Loucy (cell line): ENCODE data around the gene MYBL2.

Source experiments
- H2AFZ ChIP-seq: fragments of 200-600 bp; sonication (generic); 2 replicates; pipeline ENCODE4 v1.6.0; 2016; ENCODE audit warnings: antibody characterized with exemption, mild to moderate bottlenecking, low read length, moderate library complexity
- H3F3A ChIP-seq: fragments of 200-600 bp; 2 replicates; pipeline ENCODE4 v1.6.0; 2016; ENCODE audit warnings: antibody characterized with exemption, low read depth, mild to moderate bottlenecking
- H3K27me3 ChIP-seq: fragments of 200-600 bp; sonication (generic); 2 replicates; pipeline ENCODE4 v1.6.1; 2014; ENCODE audit warnings: low read length, mild to moderate bottlenecking; ENCODE audit not compliant: insufficient read depth, poor library complexity, severe bottlenecking
- H3K36me3 ChIP-seq: fragments of 200-600 bp; sonication (generic); 2 replicates; pipeline ENCODE4 v1.6.1; 2016; ENCODE audit warnings: low read length; ENCODE audit not compliant: insufficient read depth
- H3K4me1 ChIP-seq: fragments of 200-600 bp; sonication (generic); 2 replicates; pipeline ENCODE4 v1.5.1; 2014; ENCODE audit warnings: low read length, mild to moderate bottlenecking; ENCODE audit not compliant: insufficient read depth, poor library complexity, severe bottlenecking
- H3K4me2 ChIP-seq: fragments of 200-600 bp; sonication (generic); 2 replicates; pipeline ENCODE4 v1.6.0; 2014; ENCODE audit warnings: antibody characterized with exemption, low read length, low read depth, mild to moderate bottlenecking; ENCODE audit not compliant: poor library complexity, severe bottlenecking
- H3K4me3 ChIP-seq: fragments of 200-600 bp; sonication (generic); 2 replicates; pipeline ENCODE4 v1.5.1; 2014; ENCODE audit warnings: low read length, mild to moderate bottlenecking, mixed read lengths; ENCODE audit not compliant: poor library complexity, severe bottlenecking
- H3K79me2 ChIP-seq: fragments of 200-600 bp; sonication (generic); 2 replicates; pipeline ENCODE4 v1.6.1; 2014; ENCODE audit warnings: low read length; ENCODE audit not compliant: insufficient read depth
- H3K9ac ChIP-seq: fragments of 200-600 bp; sonication (generic); 2 replicates; pipeline ENCODE4 v1.6.0; 2014; ENCODE audit warnings: mild to moderate bottlenecking, low read depth, low read length, moderate library complexity; ENCODE audit not compliant: poor library complexity, severe bottlenecking
- H3K9me2 ChIP-seq: fragments of 200-600 bp; sonication (generic); replicated peaks from 2 replicates; pipeline ENCODE4 v1.6.1; 2016; ENCODE audit warnings: low read depth, low read length, mixed read lengths
- H3K9me3 ChIP-seq: fragments of 200-600 bp; sonication (generic); 2 replicates; pipeline ENCODE4 v1.6.1; 2014; ENCODE audit warnings: mild to moderate bottlenecking, antibody characterized with exemption, low read length, low read depth; ENCODE audit not compliant: insufficient read depth
- H4K20me1 ChIP-seq: fragments of 200-600 bp; sonication (generic); 2 replicates; pipeline ENCODE4 v1.6.0; 2014; ENCODE audit warnings: antibody characterized with exemption, low read length, mild to moderate bottlenecking; ENCODE audit not compliant: insufficient read depth, poor library complexity, severe bottlenecking
- CTCF ChIP-seq: fragments of 200-600 bp; sonication (generic); conservative IDR thresholded peaks from 2 replicates; pipeline ENCODE4 v1.5.1; 2014; ENCODE audit warnings: mild to moderate bottlenecking, antibody characterized with exemption, low read length
- EZH2phosphoT487 ChIP-seq: fragments of 200-600 bp; IDR thresholded peaks from 2 replicates; pipeline ENCODE4 v1.6.1; 2018; ENCODE audit warnings: antibody characterized with exemption, mild to moderate bottlenecking, moderate library complexity, borderline replicate concordance

The MYBL2 gene

DNA sequence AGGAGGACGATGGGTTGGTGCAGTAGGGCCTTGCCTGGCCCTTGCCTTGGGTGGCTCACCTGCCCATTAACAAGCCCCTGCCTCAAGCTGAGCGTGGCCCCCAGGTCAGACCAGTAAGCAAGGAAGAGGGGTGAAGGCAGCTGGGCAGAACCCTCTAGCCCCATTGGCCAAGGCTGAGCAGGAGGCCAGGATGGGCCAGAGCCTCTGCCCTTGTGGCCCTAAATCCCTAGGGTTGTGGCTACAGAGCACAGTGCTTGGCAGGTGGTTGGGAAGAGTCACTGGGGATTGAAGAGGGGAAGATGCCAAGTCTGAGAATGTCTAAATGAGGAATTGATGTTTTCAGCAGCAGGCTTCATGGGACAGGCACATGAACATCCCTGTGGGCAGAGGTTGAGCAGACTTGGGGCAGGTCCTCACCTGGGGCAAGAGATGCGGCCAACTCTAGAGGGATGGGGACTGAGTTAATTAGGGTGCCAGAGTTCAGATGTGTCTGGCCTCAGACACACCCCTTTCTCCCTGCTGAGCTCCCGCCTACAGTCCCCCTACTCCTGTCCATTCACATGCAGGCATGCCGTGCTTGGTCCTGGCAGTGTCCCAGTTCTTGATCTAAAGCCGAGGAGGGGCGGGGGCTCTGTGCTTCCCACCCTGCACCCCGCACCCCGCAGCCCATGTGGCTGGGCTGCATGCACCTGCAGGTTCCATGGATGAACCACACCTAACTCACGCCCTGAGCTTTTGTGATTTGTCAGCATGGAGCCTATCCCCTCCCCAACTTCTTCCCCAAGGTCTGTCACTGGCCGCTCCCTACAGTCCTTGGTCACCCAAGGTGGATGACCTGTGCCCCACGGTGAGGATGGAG lies 50.1 kb downstream of the MYBL2 start:
- H3K36me3 ChIP-seq: peaks cover 41% of the 10 kb centered on the region; the same call in 1 of the 2 replicates

GRCh38 chr20:43717616-43717995 lies 50.7 kb downstream of the MYBL2 start:
- H3K4me3 ChIP-seq: no peak overlapping the region
- TF ChIP-seq EZH2phosphoT487: no peak
- TF ChIP-seq CTCF: no peak
- no peaks in the 10 kb centered on the region for H3K27me3 ChIP-seq
- H4K20me1 ChIP-seq: no peaks in the 10 kb centered on the region
- no peaks in the 10 kb centered on the region for H3K9me2 ChIP-seq
- H3K36me3 ChIP-seq: peaks cover 35% of the 10 kb centered on the region; the same call in 1 of the 2 replicates
- H3K4me2 ChIP-seq: no peak overlapping the region
- H3K9ac ChIP-seq: no peak overlapping the region
- H2AFZ ChIP-seq: no peak overlapping the region
- H3K4me1 ChIP-seq: no peaks in the 10 kb centered on the region
- no peaks in the 10 kb centered on the region for H3K9me3 ChIP-seq
- H3F3A ChIP-seq: no peaks in the 10 kb centered on the region
- H3K79me2 ChIP-seq: no peaks in the 10 kb centered on the region

More for the DNA sequence above, 50.1 kb downstream of the MYBL2 start:
- H3K27me3 ChIP-seq: no peaks in the 10 kb centered on the region
- H4K20me1 ChIP-seq: no peaks in the 10 kb centered on the region
- no peak for TF ChIP-seq CTCF
- TF ChIP-seq EZH2phosphoT487: no peak
- no peak overlapping the region for H3K9ac ChIP-seq
- H3K9me2 ChIP-seq: no peaks in the 10 kb centered on the region
- no peak overlapping the region for H2AFZ ChIP-seq
- no peaks in the 10 kb centered on the region for H3K4me1 ChIP-seq
- H3K4me3 ChIP-seq: no peak overlapping the region
- H3K4me2 ChIP-seq: no peak overlapping the region
- H3F3A ChIP-seq: no peaks in the 10 kb centered on the region
- H3K79me2 ChIP-seq: no peaks in the 10 kb centered on the region
- no peaks in the 10 kb centered on the region for H3K9me3 ChIP-seq

DNA sequence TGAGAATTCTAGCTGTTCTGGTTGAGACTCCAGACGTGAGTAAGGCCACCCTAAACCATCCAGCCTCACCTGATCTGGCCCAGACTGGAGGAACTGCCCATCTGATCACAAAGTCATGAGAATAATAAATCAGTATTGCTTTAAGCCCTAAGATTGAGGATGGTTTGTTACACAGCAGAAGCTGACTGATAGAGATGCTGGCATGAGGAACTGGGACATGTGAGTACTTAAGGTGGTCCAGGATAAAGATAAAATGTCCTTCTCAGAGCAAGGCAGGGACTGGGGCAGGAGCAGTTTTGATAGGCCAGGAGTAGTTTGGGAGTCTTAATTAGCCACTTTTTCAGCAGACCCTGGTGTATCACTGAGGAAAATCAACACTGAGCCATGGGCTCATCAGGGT lies 53.1 kb downstream of the MYBL2 start:
- H3K4me2 ChIP-seq: no peak overlapping the region
- H3F3A ChIP-seq: no peaks in the 10 kb centered on the region
- no peak overlapping the region for H3K9ac ChIP-seq
- H3K36me3 ChIP-seq: peaks cover 15% of the 10 kb centered on the region; the same call in 1 of the 2 replicates
- no peaks in the 10 kb centered on the region for H3K9me2 ChIP-seq
- TF ChIP-seq EZH2phosphoT487 (no peak), CTCF (no peak)
- no peaks in the 10 kb centered on the region for H3K27me3 ChIP-seq
- H3K9me3 ChIP-seq: no peaks in the 10 kb centered on the region
- H2AFZ ChIP-seq: no peak overlapping the region
- no peaks in the 10 kb centered on the region for H3K79me2 ChIP-seq
- H3K4me1 ChIP-seq: no peaks in the 10 kb centered on the region
- no peak overlapping the region for H3K4me3 ChIP-seq
- no peaks in the 10 kb centered on the region for H4K20me1 ChIP-seq
